CD14-positive monocyte (primary cell): ENCODE measurements around the gene HHIPL2. TPM values are rescaled to one million over a fixed set of nuclear protein-coding genes. Genes with fewer than 3 reads are reported as not detected.

Experiments used
- DNase-seq, 3 donors: peaks; one replicate each; pipeline ENCODE4 v3.0.0-alpha.2; 2011 to 2022
- H2AFZ ChIP-seq: 2 replicates; pipeline ENCODE4 v1.6.0; 2012; ENCODE audit warnings: mild to moderate bottlenecking, low read depth, low read length, inconsistent platforms; ENCODE audit not compliant: insufficient read depth, poor library complexity, severe bottlenecking
- H3K27ac ChIP-seq, 2 donors: 1 replicate in 1 of 2; 2 replicates in 1 of 2; pipeline ENCODE4 v1.5.1; 2012 to 2013; ENCODE audit warnings: low read length in 2 of 2, control low read depth in 1 of 2, inconsistent platforms in 1 of 2, low read depth in 1 of 2, mild to moderate bottlenecking in 1 of 2
- H3K27me3 ChIP-seq, 2 donors: one replicate each; pipeline versions ENCODE4 v1.6.0 to v1.6.1; 2011 to 2013; ENCODE audit warnings: low read length in 2 of 2; ENCODE audit not compliant: control insufficient read depth in 2 of 2, insufficient read depth in 2 of 2
- H3K36me3 ChIP-seq, 2 donors: replicated peaks in 1 of 2; 1 replicate in 1 of 2; 2 replicates in 1 of 2; pipeline versions ENCODE4 v1.5.1 to v1.6.1; 2012 to 2013; ENCODE audit warnings: low read length in 2 of 2, control low read depth in 1 of 2, inconsistent platforms in 1 of 2, mild to moderate bottlenecking in 1 of 2; ENCODE audit not compliant: insufficient read depth in 2 of 2, control insufficient read depth in 1 of 2
- H3K4me1 ChIP-seq, 2 donors: 1 replicate in 1 of 2; 2 replicates in 1 of 2; pipeline versions ENCODE4 v1.5.1 to v1.6.1; 2012 to 2013; ENCODE audit warnings: low read length in 2 of 2, control low read depth in 1 of 2, inconsistent platforms in 1 of 2, mild to moderate bottlenecking in 1 of 2, moderate library complexity in 1 of 2; ENCODE audit not compliant: insufficient read depth in 2 of 2, control insufficient read depth in 1 of 2
- H3K4me2 ChIP-seq: replicated peaks from 2 replicates; pipeline ENCODE3; 2012; ENCODE audit warnings: low read length, moderate library complexity, mild to moderate bottlenecking; ENCODE audit not compliant: poor library complexity, severe bottlenecking; ENCODE audit errors: extremely low read depth
- H3K4me3 ChIP-seq, 3 experiments: fragments of 200-600 bp in 1 of 3; sonication (generic) in 1 of 3; replicated peaks in 1 of 3; 1 replicate in 2 of 3; 2 replicates in 1 of 3; pipeline ENCODE4 v1.5.1; 2011 to 2013; ENCODE audit warnings: low read length in 3 of 3, mild to moderate bottlenecking in 3 of 3, control low read depth in 2 of 3, low read depth in 2 of 3, inconsistent platforms in 1 of 3, moderate library complexity in 1 of 3
- H3K79me2 ChIP-seq: 2 replicates; pipeline ENCODE4 v1.6.0; 2012; ENCODE audit warnings: mild to moderate bottlenecking, control low read depth, inconsistent platforms, low read length, moderate library complexity; ENCODE audit not compliant: insufficient read depth
- H3K9ac ChIP-seq: 2 replicates; pipeline ENCODE4 v1.6.0; 2017; ENCODE audit warnings: low read length, mild to moderate bottlenecking; ENCODE audit not compliant: insufficient read depth, poor library complexity, severe bottlenecking
- H3K9me3 ChIP-seq, 2 donors: replicated peaks in 1 of 2; 1 replicate in 1 of 2; 2 replicates in 1 of 2; pipeline versions ENCODE4 v1.5.1 to v1.6.1; 2012 to 2013; ENCODE audit warnings: low read length in 2 of 2, control low read depth in 1 of 2; ENCODE audit not compliant: control insufficient read depth in 1 of 2, insufficient read depth in 1 of 2
- H4K20me1 ChIP-seq: 2 replicates; pipeline ENCODE4 v1.6.0; 2012; ENCODE audit warnings: mild to moderate bottlenecking, low read length, control low read depth, moderate library complexity; ENCODE audit not compliant: insufficient read depth
- H3K27ac Mint-ChIP-seq, 7 donors: one replicate each; pipeline ENCODE4 v1.8.0; 2020; ENCODE audit warnings: mild to moderate bottlenecking in 7 of 7, mixed read lengths in 7 of 7, moderate library complexity in 6 of 7, inconsistent platforms in 2 of 7
- H3K27me3 Mint-ChIP-seq, 3 donors: one replicate each; pipeline ENCODE4 v1.8.0; 2021 to 2022; ENCODE audit warnings: low read depth in 3 of 3, mild to moderate bottlenecking in 3 of 3, mixed read lengths in 3 of 3, moderate library complexity in 3 of 3, inconsistent platforms in 1 of 3
- H3K36me3 Mint-ChIP-seq, 2 donors: one replicate each; pipeline ENCODE4 v1.8.0; 2020; ENCODE audit warnings: mixed read lengths in 2 of 2, inconsistent platforms in 1 of 2, mild to moderate bottlenecking in 1 of 2
- H3K4me1 Mint-ChIP-seq: one replicate; pipeline ENCODE4 v1.8.0; 2020; ENCODE audit warnings: mild to moderate bottlenecking, mixed read lengths
- H3K4me3 Mint-ChIP-seq, 2 donors: one replicate each; pipeline ENCODE4 v1.8.0; 2020; ENCODE audit warnings: mild to moderate bottlenecking in 2 of 2, mixed read lengths in 2 of 2, moderate library complexity in 1 of 2
- H3K9me3 Mint-ChIP-seq, 7 donors: one replicate each; pipeline ENCODE4 v1.8.0; 2020 to 2022; ENCODE audit warnings: mixed read lengths in 7 of 7, mild to moderate bottlenecking in 6 of 7, moderate library complexity in 6 of 7, inconsistent platforms in 2 of 7
- WGBS: methylation state at CpG from one replicate; pipeline ENCODE4 v1.1.5; 2013; ENCODE audit warnings: missing lambda C conversion rate; ENCODE audit not compliant: insufficient coverage; 5-methylcytosine and 5-hydroxymethylcytosine counted together
- intact Hi-C, 2 donors: fragments of 100-400 bp; cut with micrococcal nuclease; formaldehyde crosslinking; loops; one replicate each; pipeline versions ENCODE4 v1.15.0 to v1.15.1; 2023
- polyA plus RNA-seq, 3 donors: library from polyadenylated mRNA; depleted of rRNA in 1 of 3; unstranded in 2 of 3; stranded (reverse) in 1 of 3; fragments of 300-500 nt in 2 of 3; fragments of >200 nt in 1 of 3; fragmentation: Illumina TruSeq in 2 of 3; gene quantifications; 1 replicate in 2 of 3; 2 replicates in 1 of 3; pipeline ENCODE4 v1.2.3, GENCODE V29; 2012 to 2021
- TF ChIP-seq, protein P1 (sequence below): fragments of 200-600 bp; IDR thresholded peaks from one replicate; pipeline ENCODE4 v1.8.0; 2022; ENCODE audit warnings: antibody characterized with exemption, mild to moderate bottlenecking

The HHIPL2 gene
- polyA plus RNA-seq, 3 donors, result 0.08 TPM; not detected in 2

DNA sequence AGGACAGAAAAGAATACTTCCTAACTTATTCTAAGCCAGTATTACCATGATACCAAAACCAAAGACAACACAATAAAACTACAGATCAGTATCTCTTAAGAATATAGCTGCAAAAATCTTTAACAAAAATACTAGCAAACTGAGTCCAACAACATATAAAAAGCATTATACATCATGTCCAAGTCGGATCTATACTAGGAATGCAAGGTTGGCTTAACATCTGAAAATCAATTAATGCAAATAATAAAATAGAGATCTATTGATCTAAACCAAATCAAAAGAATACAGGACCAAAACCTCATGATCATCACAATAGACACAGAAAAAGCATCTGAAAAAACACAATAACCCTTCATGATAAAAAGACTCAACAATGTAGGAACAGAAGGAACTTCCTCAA lies 22.9 kb upstream of the HHIPL2 start:
- no peaks in the 10 kb centered on the region for H3K27me3 ChIP-seq
- no CpG with 5 or more reads among the region's 1 CpG for WGBS
- no peaks in the 10 kb centered on the region for H3K4me1 ChIP-seq
- DNase-seq, result no peak
- no peaks in the 10 kb centered on the region for H3K9me3 ChIP-seq
- intact Hi-C loops, result no loop called here
- Mint-ChIP-seq H3K27me3 (no peaks in the 10 kb centered on the region), H3K9me3 (peaks cover 0 to 11% (median 7%) of the 10 kb centered on the region in 7 donors), H3K27ac (no peak overlapping the region), H3K4me1 (no peaks in the 10 kb centered on the region), H3K36me3 (peaks cover 67 to 84% of the 10 kb centered on the region in 2 donors), H3K4me3 (no peak overlapping the region)
- H3K79me2 ChIP-seq, result no peaks in the 10 kb centered on the region
- H3K4me3 ChIP-seq, result no peak overlapping the region
- peaks cover 47 to 82% of the 10 kb centered on the region in 2 donors for H3K36me3 ChIP-seq
- H4K20me1 ChIP-seq, result no peaks in the 10 kb centered on the region
- H3K4me2 ChIP-seq, result no peak overlapping the region
- H2AFZ ChIP-seq, result no peak overlapping the region
- H3K9ac ChIP-seq, result no peak overlapping the region
- no peak overlapping the region for H3K27ac ChIP-seq
- TF ChIP-seq, protein P1, sequence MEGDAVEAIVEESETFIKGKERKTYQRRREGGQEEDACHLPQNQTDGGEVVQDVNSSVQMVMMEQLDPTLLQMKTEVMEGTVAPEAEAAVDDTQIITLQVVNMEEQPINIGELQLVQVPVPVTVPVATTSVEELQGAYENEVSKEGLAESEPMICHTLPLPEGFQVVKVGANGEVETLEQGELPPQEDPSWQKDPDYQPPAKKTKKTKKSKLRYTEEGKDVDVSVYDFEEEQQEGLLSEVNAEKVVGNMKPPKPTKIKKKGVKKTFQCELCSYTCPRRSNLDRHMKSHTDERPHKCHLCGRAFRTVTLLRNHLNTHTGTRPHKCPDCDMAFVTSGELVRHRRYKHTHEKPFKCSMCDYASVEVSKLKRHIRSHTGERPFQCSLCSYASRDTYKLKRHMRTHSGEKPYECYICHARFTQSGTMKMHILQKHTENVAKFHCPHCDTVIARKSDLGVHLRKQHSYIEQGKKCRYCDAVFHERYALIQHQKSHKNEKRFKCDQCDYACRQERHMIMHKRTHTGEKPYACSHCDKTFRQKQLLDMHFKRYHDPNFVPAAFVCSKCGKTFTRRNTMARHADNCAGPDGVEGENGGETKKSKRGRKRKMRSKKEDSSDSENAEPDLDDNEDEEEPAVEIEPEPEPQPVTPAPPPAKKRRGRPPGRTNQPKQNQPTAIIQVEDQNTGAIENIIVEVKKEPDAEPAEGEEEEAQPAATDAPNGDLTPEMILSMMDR, result no peak

DNA sequence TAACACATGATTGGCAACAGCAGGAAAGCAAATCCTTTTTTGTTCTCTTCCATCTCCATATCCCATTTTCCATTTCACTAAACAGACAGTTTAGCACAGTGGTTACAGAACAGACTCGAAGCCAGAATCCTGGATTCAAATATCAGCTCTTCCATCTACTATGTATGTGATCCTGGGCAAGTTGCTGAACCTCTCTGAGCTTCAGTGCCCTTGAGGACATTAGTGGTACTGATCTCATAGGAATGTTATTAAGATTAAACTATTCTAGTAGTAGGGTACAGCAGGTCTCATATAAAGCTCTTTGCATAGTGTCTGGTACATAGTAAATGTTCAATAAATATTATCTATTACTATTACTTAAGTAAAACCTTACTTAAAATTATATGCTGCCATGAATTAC lies 13.8 kb upstream of the HHIPL2 start:
- H3K27ac ChIP-seq, result no peak overlapping the region
- H3K4me3 Mint-ChIP-seq, result no peak overlapping the region
- H3K36me3 Mint-ChIP-seq, result peaks cover 54 to 57% of the 10 kb centered on the region in 2 donors
- no peak overlapping the region for H2AFZ ChIP-seq
- no peaks in the 10 kb centered on the region for H4K20me1 ChIP-seq
- no peaks in the 10 kb centered on the region for H3K79me2 ChIP-seq
- H3K27ac Mint-ChIP-seq, result no peak overlapping the region
- WGBS, result no CpG with 5 or more reads among the region's 1 CpG
- no peaks in the 10 kb centered on the region for H3K27me3 Mint-ChIP-seq
- H3K9me3 Mint-ChIP-seq, result no peaks in the 10 kb centered on the region
- peaks cover 51 to 72% of the 10 kb centered on the region in 2 donors for H3K36me3 ChIP-seq
- no peaks in the 10 kb centered on the region for H3K27me3 ChIP-seq
- intact Hi-C loops, result no loop called here
- TF ChIP-seq, protein P1, result no peak
- no peaks in the 10 kb centered on the region for H3K9me3 ChIP-seq
- no peaks in the 10 kb centered on the region for H3K4me1 Mint-ChIP-seq
- H3K9ac ChIP-seq, result no peak overlapping the region
- no peaks in the 10 kb centered on the region for H3K4me1 ChIP-seq
- H3K4me2 ChIP-seq, result no peak overlapping the region
- H3K4me3 ChIP-seq, result no peak overlapping the region
- DNase-seq, result no peak
